IMR-90 (cell line): ENCODE results near the gene RAB11FIP3. TPM values are rescaled to one million over a fixed set of nuclear protein-coding genes. Genes with fewer than 3 reads are reported as not detected.
A peak's percentile ranks its signal among the peaks of the same experiment; 100 is the strongest.

Experiments
- ATAC-seq: fragments of 200-7000 bp; cut with Tn5 transposase; 2 replicates; pipeline ENCODE4 v1.9.1; 2020; ENCODE audit warnings: low read depth, mild to moderate bottlenecking, moderate library complexity
- BruUV-seq: library from RNA; stranded (reverse); fragments of 400-500 nt; replicated peaks from 2 replicates; lab custom pipeline; 2021; lab: Mats Ljungman, UMichigan
- CTCF ChIA-PET: fragments of 300-600 bp; formaldehyde crosslinking; extraction: SDS; loops from one replicate; lab custom pipeline; 2021; ENCODE audit warnings: antibody characterized with exemption; lab: Yijun Ruan, JAX
- POLR2A ChIA-PET: fragments of 300-600 bp; sonication (Branson Sonifier 250); formaldehyde crosslinking; loops from one replicate; lab custom pipeline; 2022; ENCODE audit warnings: antibody characterized with exemption; ENCODE audit not compliant: unreplicated experiment; lab: Charles Lee
- DNase-seq: peaks from one replicate; pipeline ENCODE4 v3.0.0; 2013
- H2AFZ ChIP-seq: replicated peaks from 2 replicates; pipeline ENCODE3; 2013; ENCODE audit warnings: low read length, mild to moderate bottlenecking; ENCODE audit not compliant: poor library complexity
- H2AK5ac ChIP-seq: 2 replicates; pipeline ENCODE4 v1.6.1; 2013; ENCODE audit warnings: low read depth, low read length, inconsistent platforms
- H2AK9ac ChIP-seq: replicated peaks from 2 replicates; pipeline ENCODE3; 2013; ENCODE audit warnings: mild to moderate bottlenecking, low read depth, low read length, moderate library complexity; ENCODE audit not compliant: poor library complexity
- H2BK120ac ChIP-seq: 2 replicates; pipeline ENCODE4 v1.6.1; 2013; ENCODE audit warnings: low read depth, low read length, inconsistent platforms
- H2BK15ac ChIP-seq: 3 replicates; pipeline ENCODE4 v1.6.1; 2013; ENCODE audit warnings: low read depth, low read length, inconsistent platforms
- H2BK20ac ChIP-seq: 2 replicates; pipeline ENCODE4 v1.6.1; 2013; ENCODE audit warnings: low read depth, mild to moderate bottlenecking, inconsistent platforms, low read length, moderate library complexity
- H2BK5ac ChIP-seq: 2 replicates; pipeline ENCODE4 v1.6.1; 2013; ENCODE audit warnings: mild to moderate bottlenecking, low read depth, low read length, inconsistent platforms; ENCODE audit not compliant: poor library complexity, severe bottlenecking
- H3K14ac ChIP-seq: replicated peaks from 2 replicates; pipeline ENCODE4 v1.6.1; 2013; ENCODE audit warnings: low read depth, low read length, inconsistent platforms
- H3K18ac ChIP-seq: 2 replicates; pipeline ENCODE4 v1.6.1; 2013; ENCODE audit warnings: low read depth, low read length, control low read depth
- H3K23ac ChIP-seq: 2 replicates; pipeline ENCODE4 v1.6.1; 2013; ENCODE audit warnings: low read depth, low read length, inconsistent platforms
- H3K27ac ChIP-seq: 2 replicates; pipeline ENCODE4 v1.5.1; 2013; ENCODE audit warnings: mild to moderate bottlenecking, control low read depth, low read length; ENCODE audit not compliant: insufficient read depth
- H3K27me3 ChIP-seq: 2 replicates; pipeline ENCODE4 v1.6.1; 2013; ENCODE audit warnings: low read length; ENCODE audit not compliant: control insufficient read depth, insufficient read depth
- H3K36me3 ChIP-seq: 2 replicates; pipeline ENCODE4 v1.6.1; 2013; ENCODE audit warnings: low read length, mixed read lengths; ENCODE audit not compliant: control insufficient read depth, insufficient read depth
- H3K4ac ChIP-seq: 2 replicates; pipeline ENCODE4 v1.6.1; 2013; ENCODE audit warnings: low read depth, low read length, inconsistent platforms
- H3K4me1 ChIP-seq: 2 replicates; pipeline ENCODE4 v1.6.1; 2013; ENCODE audit warnings: low read length, mixed read lengths; ENCODE audit not compliant: control insufficient read depth, insufficient read depth
- H3K4me2 ChIP-seq: 2 replicates; pipeline ENCODE4 v1.6.1; 2013; ENCODE audit warnings: low read depth, mild to moderate bottlenecking, control low read depth, low read length, moderate library complexity
- H3K4me3 ChIP-seq: 2 replicates; pipeline ENCODE4 v1.5.1; 2013; ENCODE audit warnings: low read depth, mild to moderate bottlenecking, control low read depth, low read length, moderate library complexity; ENCODE audit not compliant: insufficient read depth
- H3K56ac ChIP-seq: 2 replicates; pipeline ENCODE4 v1.6.1; 2013; ENCODE audit warnings: low read length, inconsistent platforms; ENCODE audit not compliant: insufficient read depth; ENCODE audit errors: extremely low read depth
- H3K79me1 ChIP-seq, 2 experiments: 2 replicates each; pipeline ENCODE4 v1.6.1; 2013; ENCODE audit warnings: low read length in 2 of 2, inconsistent platforms in 1 of 2, low read depth in 1 of 2
- H3K9ac ChIP-seq: 2 replicates; pipeline ENCODE4 v1.6.1; 2013; ENCODE audit warnings: low read depth, low read length, control low read depth
- H3K9me1 ChIP-seq: 2 replicates; pipeline ENCODE4 v1.6.1; 2013; ENCODE audit warnings: low read length, inconsistent platforms; ENCODE audit not compliant: insufficient read depth
- H3K9me3 ChIP-seq: 2 replicates; pipeline ENCODE4 v1.6.1; 2013; ENCODE audit warnings: low read length; ENCODE audit not compliant: control insufficient read depth, insufficient read depth
- H4K20me1 ChIP-seq: 2 replicates; pipeline ENCODE4 v1.6.1; 2013; ENCODE audit warnings: low read length, inconsistent platforms; ENCODE audit not compliant: insufficient read depth
- H4K5ac ChIP-seq: 2 replicates; pipeline ENCODE4 v1.6.1; 2013; ENCODE audit warnings: mild to moderate bottlenecking, low read depth, low read length, control low read depth
- H4K8ac ChIP-seq, 2 experiments: 2 replicates each; pipeline ENCODE4 v1.6.1; 2013; ENCODE audit warnings: low read depth in 2 of 2, low read length in 2 of 2, control low read depth in 1 of 2, inconsistent platforms in 1 of 2
- H4K91ac ChIP-seq: 2 replicates; pipeline ENCODE4 v1.6.1; 2013; ENCODE audit warnings: low read depth, low read length, inconsistent platforms; ENCODE audit not compliant: insufficient read depth
- NFE2L2 ChIP-seq: fragments of 150-350 bp; IDR thresholded peaks from 2 replicates; pipeline ENCODE4 v1.6.1; 2016; ENCODE audit warnings: low read depth, mild to moderate bottlenecking, low read length
- RAD21 ChIP-seq: IDR thresholded peaks from 2 replicates; pipeline ENCODE4 v1.6.1; 2012; ENCODE audit warnings: low read length, improper control_type of control experiment
- WGBS, 2 experiments: methylation state at CpG; one replicate each; pipeline versions ENCODE4 v1.1.5 to v1.1.7; 2013; ENCODE audit warnings: missing lambda C conversion rate in 2 of 2; ENCODE audit not compliant: insufficient read length in 1 of 2; ENCODE audit errors: extremely low coverage in 2 of 2; 5-methylcytosine and 5-hydroxymethylcytosine counted together
- dilution Hi-C: fragments of 300-500 bp; cut with HindIII; formaldehyde crosslinking; loops from one replicate; pipeline ENCODE4 v1.14.3; 2018; ENCODE audit warnings: low sequenced_read_pairs; ENCODE audit not compliant: unreplicated experiment
- in situ Hi-C: fragments of 300-500 bp; cut with MboI; formaldehyde crosslinking; loops from 3 replicates; pipeline ENCODE4 v1.14.3; 2019; ENCODE audit warnings: low sequenced_read_pairs, inconsistent platforms, mixed read lengths
- intact Hi-C: fragments of 100-400 bp; cut with micrococcal nuclease; formaldehyde crosslinking; loops from 2 replicates; pipeline ENCODE4 v1.10.0; 2022
- polyA plus RNA-seq, 3 experiments: library from polyadenylated mRNA; depleted of rRNA; stranded (reverse); fragments of >200 nt; gene quantifications; 2 replicates each; pipeline ENCODE4 v1.2.3, GENCODE V29; 2012; ENCODE audit warnings: low replicate concordance in 1 of 3
- total RNA-seq: library from RNA; depleted of rRNA; stranded (reverse); fragments of >200 nt; gene quantifications from 2 replicates; pipeline ENCODE4 v1.2.3, GENCODE V29; 2012

The RAB11FIP3 gene
- total and polyA plus RNA-seq, 2 of the 4 experiments (the other 2 are of a cell fraction), result 7.5 to 22.5 TPM

- Histone ChIP-seq H2BK20ac (no peak overlapping the region), H3K9ac (no peak overlapping the region), H2BK5ac (no peak overlapping the region), H4K20me1 (peaks cover 15% of the 10 kb centered on the region; the same call in 1 of the 2 replicates), H2BK15ac (no peak overlapping the region), H3K18ac (no peak overlapping the region), H2AK5ac (no peak overlapping the region), H2BK120ac (no peak overlapping the region), H3K14ac (no peak overlapping the region), H4K8ac (no peak overlapping the region), H3K9me1 (0 out of 2 replicates have a peak, but pooled peaks cover 7% of the 10 kb centered on the region), H3K79me1 (peaks cover 4 to 43% of the 10 kb centered on the region in 2 experiments), H3K9me3 (no peaks in the 10 kb centered on the region), H3K4ac (peak overlapping the region; percentile 19; the same call in 1 of the 2 replicates), H3K4me3 (no peak overlapping the region; the same call in 1 of the 2 replicates), H3K27me3 (no peaks in the 10 kb centered on the region), H3K23ac (peak overlapping the region; percentile 79), H3K36me3 (peaks cover 19% of the 10 kb centered on the region), H3K56ac (no peak overlapping the region), H4K5ac (no peak overlapping the region), H2AFZ (no peak overlapping the region), H3K4me1 (peaks cover 4% of the 10 kb centered on the region), H2AK9ac (peak overlapping the region; percentile 38), H3K4me2 (peak overlapping the region; percentile 79; the same call in 1 of the 2 replicates), H3K27ac (no peak overlapping the region), H4K91ac (no peak overlapping the region; the same call in 1 of the 2 replicates)
- 87% methylated on average over 6 of the region's 10 CpGs; no CpG with 5 or more reads in 1 of the 2 experiments for WGBS, 2 experiments
- ChIA-PET POLR2A (no interaction called here), CTCF (interaction anchor here (0.6 kb wide), 1 partner anchor 13 kb away, joined by 5 read pairs; no protein-coding TSS in a partner anchor)
- ATAC-seq (no peak), DNase-seq (no peak)
- in situ Hi-C loops, result no loop called here
- TSS peak; percentile 89 for BruUV-seq
- TF ChIP-seq RAD21, result no peak
- TF ChIP-seq NFE2L2, result no peak
- intact Hi-C loops, result loop anchor here (5.0 kb wide), 1 partner anchor 127 kb away; the partner anchor contains the start of gene CAPN15
- dilution Hi-C loops, result no loop called here
Measured at GRCh38 chr16:400061-400591, 25.3 kb upstream of the RAB11FIP3 start.
